HepG2 (cell line): Measurements from ENCODE around the gene SRRM2. TPM values are rescaled to one million over a fixed set of nuclear protein-coding genes. Genes with fewer than 3 reads are reported as not detected.
A peak's percentile ranks its signal among the peaks of the same experiment; 100 is the strongest.

Source experiments
- FOXK2 ChIP-seq: fragments of 450-650 bp; IDR thresholded peaks from 2 replicates; pipeline ENCODE4 v1.6.1; 2016
- GLI4 ChIP-seq: sonication (generic); formaldehyde crosslinking; IDR thresholded peaks from 2 replicates; pipeline ENCODE4 v1.5.1; 2020; ENCODE audit warnings: missing genetic modification reagents, mild to moderate bottlenecking, moderate library complexity, borderline replicate concordance
- HMGA1 ChIP-seq: sonication (generic); formaldehyde crosslinking; conservative IDR thresholded peaks from 2 replicates; pipeline ENCODE4 v1.4.0; 2020; ENCODE audit warnings: missing genetic modification reagents
- HNF1A ChIP-seq, 2 experiments: sonication (generic) in 1 of 2; formaldehyde crosslinking in 1 of 2; IDR thresholded peaks; 2 replicates each; pipeline versions ENCODE4 v1.4.0 to v1.6.1; 2016 to 2020; ENCODE audit warnings: borderline replicate concordance in 1 of 2, low read depth in 1 of 2, mild to moderate bottlenecking in 1 of 2, missing genetic modification reagents in 1 of 2
- HNRNPH1 ChIP-seq: fragments of 200-400 bp; formaldehyde crosslinking; optimal IDR thresholded peaks from 2 replicates; pipeline ENCODE3; 2017; ENCODE audit warnings: mild to moderate bottlenecking, low read depth, low read length
- PHF5A ChIP-seq: IDR thresholded peaks from one replicate; pipeline ENCODE4 v1.6.1; 2018; ENCODE audit warnings: low read depth, missing genetic modification reagents; ENCODE audit not compliant: unreplicated experiment
- RNF2 ChIP-seq: fragments of 450-650 bp; conservative IDR thresholded peaks from 2 replicates; pipeline ENCODE4 v1.6.1; 2016; ENCODE audit warnings: low read depth
- SMYD3 ChIP-seq: sonication (generic); formaldehyde crosslinking; IDR thresholded peaks from 2 replicates; pipeline ENCODE4 v1.8.1; 2023; ENCODE audit warnings: mild to moderate bottlenecking, missing genetic modification reagents
- SSRP1 ChIP-seq: IDR thresholded peaks from 2 replicates; pipeline ENCODE4 v1.6.1; 2016; ENCODE audit warnings: control low read depth
- TBX3 ChIP-seq: fragments of 450-650 bp; IDR thresholded peaks from 2 replicates; pipeline ENCODE4 v1.6.1; 2017; ENCODE audit warnings: antibody characterized with exemption, mild to moderate bottlenecking, inconsistent platforms, borderline replicate concordance
- ZNF33B ChIP-seq: sonication (generic); formaldehyde crosslinking; IDR thresholded peaks from 2 replicates; pipeline ENCODE4 v1.5.1; 2020; ENCODE audit warnings: mild to moderate bottlenecking, missing genetic modification reagents
- ZNF557 ChIP-seq: sonication (generic); formaldehyde crosslinking; IDR thresholded peaks from 2 replicates; pipeline ENCODE4 v1.4.0; 2020; ENCODE audit warnings: missing genetic modification reagents
- ZNF564 ChIP-seq: sonication (generic); formaldehyde crosslinking; IDR thresholded peaks from 2 replicates; pipeline ENCODE4 v1.8.1; 2023; ENCODE audit warnings: mild to moderate bottlenecking, missing genetic modification reagents
- ZNF746 ChIP-seq: sonication (generic); formaldehyde crosslinking; IDR thresholded peaks from 2 replicates; pipeline ENCODE4 v1.8.0; 2022; ENCODE audit warnings: mild to moderate bottlenecking, missing genetic modification reagents
- polyA plus RNA-seq, 8 experiments: library from polyadenylated mRNA; depleted of rRNA in 3 of 8; stranded (reverse) in 7 of 8; unstranded in 1 of 8; fragments of >200 nt; fragmentation: Illumina TruSeq in 4 of 8; extraction: Trizol in 4 of 8; gene quantifications; 2 replicates each; pipeline versions ENCODE4 v1.2.1 to v1.2.3, GENCODE V29; 2011 to 2016; ENCODE audit warnings: low read depth in 4 of 8, missing spikeins in 1 of 8, mixed read lengths in 1 of 8; ENCODE audit not compliant: insufficient read depth in 1 of 8
- total RNA-seq, 5 experiments: library from RNA; depleted of rRNA; stranded (reverse); fragments of >200 nt; fragmentation: Illumina TruSeq; extraction: Trizol; gene quantifications; 2 replicates each; pipeline ENCODE4 v1.2.3, GENCODE V29; 2016; ENCODE audit warnings: low read depth in 1 of 5
- TF ChIP-seq, protein P1 (sequence below): IDR thresholded peaks from 2 replicates; pipeline ENCODE4 v1.6.1; 2016; ENCODE audit warnings: low read depth, control low read depth
- TF ChIP-seq, protein P2 (sequence below): sonication (generic); formaldehyde crosslinking; IDR thresholded peaks from 2 replicates; pipeline ENCODE4 v1.8.0; 2022; ENCODE audit warnings: missing genetic modification reagents, mild to moderate bottlenecking, moderate library complexity, borderline replicate concordance
- TF ChIP-seq, protein P3 (sequence below): sonication (generic); formaldehyde crosslinking; IDR thresholded peaks from 2 replicates; pipeline ENCODE4 v1.5.1; 2020; ENCODE audit warnings: mild to moderate bottlenecking, missing genetic modification reagents, moderate library complexity

SRRM2 gene
- total and polyA plus RNA-seq, 2 of the 13 experiments (the other 11 are each of a cell fraction or from before 2014, with no cell fraction given) = 50.4 to 112 TPM

- TF ChIP-seq, protein P1, sequence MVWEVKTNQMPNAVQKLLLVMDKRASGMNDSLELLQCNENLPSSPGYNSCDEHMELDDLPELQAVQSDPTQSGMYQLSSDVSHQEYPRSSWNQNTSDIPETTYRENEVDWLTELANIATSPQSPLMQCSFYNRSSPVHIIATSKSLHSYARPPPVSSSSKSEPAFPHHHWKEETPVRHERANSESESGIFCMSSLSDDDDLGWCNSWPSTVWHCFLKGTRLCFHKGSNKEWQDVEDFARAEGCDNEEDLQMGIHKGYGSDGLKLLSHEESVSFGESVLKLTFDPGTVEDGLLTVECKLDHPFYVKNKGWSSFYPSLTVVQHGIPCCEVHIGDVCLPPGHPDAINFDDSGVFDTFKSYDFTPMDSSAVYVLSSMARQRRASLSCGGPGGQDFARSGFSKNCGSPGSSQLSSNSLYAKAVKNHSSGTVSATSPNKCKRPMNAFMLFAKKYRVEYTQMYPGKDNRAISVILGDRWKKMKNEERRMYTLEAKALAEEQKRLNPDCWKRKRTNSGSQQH (CRISPR knock-in tag) = peak; percentile 62; the same call in 1 of the 2 replicates
- TF ChIP-seq RNF2 (0 out of 2 replicates have a peak, but pooled peaks have one; percentile 25), FOXK2 (no peak), GLI4 (CRISPR knock-in tag) (no peak), PHF5A (CRISPR knock-in tag) (no peak), SMYD3 (CRISPR knock-in tag) (no peak), HMGA1 (CRISPR knock-in tag) (no peak), ZNF557 (no peak), HNRNPH1 (no peak), SSRP1 (CRISPR knock-in tag) (no peak), ZNF33B (CRISPR knock-in tag) (no peak; the same call in 1 of the 2 replicates), HNF1A (IDR thresholded peaks at IDR 0.05; ENCODE audit: low read depth) (no peak), HNF1A (CRISPR knock-in tag; IDR thresholded peaks at IDR 0.05; ENCODE audit: borderline replicate concordance) (0 out of 2 replicates have a peak, but pooled peaks have one; percentile 25), TBX3 (no peak), ZNF564 (no peak), ZNF746 (0 out of 2 replicates have a peak, but pooled peaks have one; percentile 18)
- TF ChIP-seq, protein P2, sequence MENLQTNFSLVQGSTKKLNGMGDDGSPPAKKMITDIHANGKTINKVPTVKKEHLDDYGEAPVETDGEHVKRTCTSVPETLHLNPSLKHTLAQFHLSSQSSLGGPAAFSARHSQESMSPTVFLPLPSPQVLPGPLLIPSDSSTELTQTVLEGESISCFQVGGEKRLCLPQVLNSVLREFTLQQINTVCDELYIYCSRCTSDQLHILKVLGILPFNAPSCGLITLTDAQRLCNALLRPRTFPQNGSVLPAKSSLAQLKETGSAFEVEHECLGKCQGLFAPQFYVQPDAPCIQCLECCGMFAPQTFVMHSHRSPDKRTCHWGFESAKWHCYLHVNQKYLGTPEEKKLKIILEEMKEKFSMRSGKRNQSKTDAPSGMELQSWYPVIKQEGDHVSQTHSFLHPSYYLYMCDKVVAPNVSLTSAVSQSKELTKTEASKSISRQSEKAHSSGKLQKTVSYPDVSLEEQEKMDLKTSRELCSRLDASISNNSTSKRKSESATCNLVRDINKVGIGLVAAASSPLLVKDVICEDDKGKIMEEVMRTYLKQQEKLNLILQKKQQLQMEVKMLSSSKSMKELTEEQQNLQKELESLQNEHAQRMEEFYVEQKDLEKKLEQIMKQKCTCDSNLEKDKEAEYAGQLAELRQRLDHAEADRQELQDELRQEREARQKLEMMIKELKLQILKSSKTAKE (CRISPR knock-in tag) = no peak
- TF ChIP-seq, protein P3, sequence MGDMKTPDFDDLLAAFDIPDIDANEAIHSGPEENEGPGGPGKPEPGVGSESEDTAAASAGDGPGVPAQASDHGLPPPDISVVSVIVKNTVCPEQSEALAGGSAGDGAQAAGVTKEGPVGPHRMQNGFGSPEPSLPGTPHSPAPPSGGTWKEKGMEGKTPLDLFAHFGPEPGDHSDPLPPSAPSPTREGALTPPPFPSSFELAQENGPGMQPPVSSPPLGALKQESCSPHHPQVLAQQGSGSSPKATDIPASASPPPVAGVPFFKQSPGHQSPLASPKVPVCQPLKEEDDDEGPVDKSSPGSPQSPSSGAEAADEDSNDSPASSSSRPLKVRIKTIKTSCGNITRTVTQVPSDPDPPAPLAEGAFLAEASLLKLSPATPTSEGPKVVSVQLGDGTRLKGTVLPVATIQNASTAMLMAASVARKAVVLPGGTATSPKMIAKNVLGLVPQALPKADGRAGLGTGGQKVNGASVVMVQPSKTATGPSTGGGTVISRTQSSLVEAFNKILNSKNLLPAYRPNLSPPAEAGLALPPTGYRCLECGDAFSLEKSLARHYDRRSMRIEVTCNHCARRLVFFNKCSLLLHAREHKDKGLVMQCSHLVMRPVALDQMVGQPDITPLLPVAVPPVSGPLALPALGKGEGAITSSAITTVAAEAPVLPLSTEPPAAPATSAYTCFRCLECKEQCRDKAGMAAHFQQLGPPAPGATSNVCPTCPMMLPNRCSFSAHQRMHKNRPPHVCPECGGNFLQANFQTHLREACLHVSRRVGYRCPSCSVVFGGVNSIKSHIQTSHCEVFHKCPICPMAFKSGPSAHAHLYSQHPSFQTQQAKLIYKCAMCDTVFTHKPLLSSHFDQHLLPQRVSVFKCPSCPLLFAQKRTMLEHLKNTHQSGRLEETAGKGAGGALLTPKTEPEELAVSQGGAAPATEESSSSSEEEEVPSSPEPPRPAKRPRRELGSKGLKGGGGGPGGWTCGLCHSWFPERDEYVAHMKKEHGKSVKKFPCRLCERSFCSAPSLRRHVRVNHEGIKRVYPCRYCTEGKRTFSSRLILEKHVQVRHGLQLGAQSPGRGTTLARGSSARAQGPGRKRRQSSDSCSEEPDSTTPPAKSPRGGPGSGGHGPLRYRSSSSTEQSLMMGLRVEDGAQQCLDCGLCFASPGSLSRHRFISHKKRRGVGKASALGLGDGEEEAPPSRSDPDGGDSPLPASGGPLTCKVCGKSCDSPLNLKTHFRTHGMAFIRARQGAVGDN (CRISPR knock-in tag) = peak; percentile 70
These were observed 24.9 kb downstream of the SRRM2 start, which contains the start of gene ELOB (continued) for GRCh38 chr16:2777231-2777902.
